Ovary (tissue), 10 donors: ENCODE results near the gene PTPRQ. TPM values are rescaled to one million over a fixed set of nuclear protein-coding genes. Genes with fewer than 3 reads are reported as not detected.
A peak's percentile ranks its signal among the peaks of the same experiment; 100 is the strongest.

Experiments
- DNase-seq, 5 donors: peaks; one replicate each; pipeline ENCODE4 v3.0.0-alpha.2; 2019 to 2020
- H3K27ac ChIP-seq, 2 donors: fragments of 200-600 bp; one replicate each; pipeline versions ENCODE4 v1.5.1 to v1.8.0; 2019 to 2022
- H3K27me3 ChIP-seq: fragments of 200-600 bp; one replicate; pipeline ENCODE4 v1.8.0; 2022
- H3K36me3 ChIP-seq: fragments of 200-600 bp; sonication (generic); one replicate; pipeline ENCODE4 v1.5.1; 2019
- H3K4me1 ChIP-seq: one replicate; pipeline ENCODE4 v1.8.1; 2013; ENCODE audit warnings: mild to moderate bottlenecking, moderate library complexity; ENCODE audit not compliant: insufficient read depth
- H3K4me3 ChIP-seq: fragments of 200-600 bp; sonication (generic); one replicate; pipeline ENCODE4 v1.5.1; 2017
- H3K9me3 ChIP-seq, 2 donors: fragments of 200-600 bp in 1 of 2; sonication (generic) in 1 of 2; one replicate each; pipeline versions ENCODE4 v1.5.1 to v1.8.1; 2013 to 2019; ENCODE audit warnings: mild to moderate bottlenecking in 1 of 2, moderate library complexity in 1 of 2
- EP300 ChIP-seq: sonication (generic); formaldehyde crosslinking; IDR thresholded peaks from one replicate; pipeline ENCODE4 v1.6.1; 2017; ENCODE audit warnings: antibody characterized with exemption
- POLR2A ChIP-seq: fragments of 450-650 bp; IDR thresholded peaks from one replicate; pipeline ENCODE4 v1.6.1; 2017; ENCODE audit warnings: antibody characterized with exemption, mild to moderate bottlenecking, moderate library complexity
- WGBS, 3 donors: extraction: QIAGEN DNeasy Blood & Tissue Kit in 1 of 3; methylation state at CpG; one replicate each; pipeline versions ENCODE4 v1.1.5 to v1.1.7; 2013 to 2017; 5-methylcytosine and 5-hydroxymethylcytosine counted together
- intact Hi-C, 4 donors: fragments of 100-400 bp; cut with DNase I; formaldehyde crosslinking; loops; one replicate each; pipeline versions ENCODE4 v1.11.0 to v1.15.1; 2022 to 2023
- long read RNA-seq, 3 donors: library from polyadenylated mRNA in 2 of 3; unstranded in 2 of 3; transcript quantifications; one replicate each; pipeline ENCODE4 v2.0.0 and lab custom pipeline, GENCODE V29; 2021 to 2026
- polyA plus RNA-seq, 2 donors: library from polyadenylated mRNA; stranded (reverse); fragments of 200-250 nt in 1 of 2; fragments of 350-450 nt in 1 of 2; fragmentation: Illumina TruSeq in 1 of 2; extraction: RNeasy Lipid Tissue Mini Kit (QIAGEN cat#74804) in 1 of 2; gene quantifications; one replicate each; pipeline ENCODE4 v1.2.3, GENCODE V29; 2013 to 2014
- total RNA-seq, 7 donors: library from RNA; depleted of rRNA in 2 of 7; stranded (reverse); fragments of >200 nt in 2 of 7; fragmentation: NEBNext Ultra II Directional in 3 of 7; extraction: Animal tissue kit (Norgen Biotek cat#: 25700) in 3 of 7; gene quantifications; one replicate each; pipeline versions ENCODE4 v1.1.0 to v1.2.4, GENCODE V29; 2016 to 2023
- TF ChIP-seq, protein P1 (sequence below), 3 donors: fragments of 450-650 bp in 2 of 3; fragments of 200-600 bp in 1 of 3; IDR thresholded peaks; one replicate each; pipeline versions ENCODE4 v1.5.1 to v1.8.0; 2016 to 2022; ENCODE audit warnings: antibody characterized with exemption in 3 of 3, mild to moderate bottlenecking in 1 of 3
- donor health status: DM: no; HTN: no; CAD: no; lungs with moderate emphysema.
- donor health status: DM: no; HTN: no; CAD: no.
- donor health status: Bipolar disorder and iron deficiency.
- donor health status: DM: yes; HTN: yes; CAD: no.
- donor health status: DM: no; HTN: no; CAD: no.
- donor health status: DM: yes; HTN: yes; CAD: no.

The PTPRQ gene, protein sequence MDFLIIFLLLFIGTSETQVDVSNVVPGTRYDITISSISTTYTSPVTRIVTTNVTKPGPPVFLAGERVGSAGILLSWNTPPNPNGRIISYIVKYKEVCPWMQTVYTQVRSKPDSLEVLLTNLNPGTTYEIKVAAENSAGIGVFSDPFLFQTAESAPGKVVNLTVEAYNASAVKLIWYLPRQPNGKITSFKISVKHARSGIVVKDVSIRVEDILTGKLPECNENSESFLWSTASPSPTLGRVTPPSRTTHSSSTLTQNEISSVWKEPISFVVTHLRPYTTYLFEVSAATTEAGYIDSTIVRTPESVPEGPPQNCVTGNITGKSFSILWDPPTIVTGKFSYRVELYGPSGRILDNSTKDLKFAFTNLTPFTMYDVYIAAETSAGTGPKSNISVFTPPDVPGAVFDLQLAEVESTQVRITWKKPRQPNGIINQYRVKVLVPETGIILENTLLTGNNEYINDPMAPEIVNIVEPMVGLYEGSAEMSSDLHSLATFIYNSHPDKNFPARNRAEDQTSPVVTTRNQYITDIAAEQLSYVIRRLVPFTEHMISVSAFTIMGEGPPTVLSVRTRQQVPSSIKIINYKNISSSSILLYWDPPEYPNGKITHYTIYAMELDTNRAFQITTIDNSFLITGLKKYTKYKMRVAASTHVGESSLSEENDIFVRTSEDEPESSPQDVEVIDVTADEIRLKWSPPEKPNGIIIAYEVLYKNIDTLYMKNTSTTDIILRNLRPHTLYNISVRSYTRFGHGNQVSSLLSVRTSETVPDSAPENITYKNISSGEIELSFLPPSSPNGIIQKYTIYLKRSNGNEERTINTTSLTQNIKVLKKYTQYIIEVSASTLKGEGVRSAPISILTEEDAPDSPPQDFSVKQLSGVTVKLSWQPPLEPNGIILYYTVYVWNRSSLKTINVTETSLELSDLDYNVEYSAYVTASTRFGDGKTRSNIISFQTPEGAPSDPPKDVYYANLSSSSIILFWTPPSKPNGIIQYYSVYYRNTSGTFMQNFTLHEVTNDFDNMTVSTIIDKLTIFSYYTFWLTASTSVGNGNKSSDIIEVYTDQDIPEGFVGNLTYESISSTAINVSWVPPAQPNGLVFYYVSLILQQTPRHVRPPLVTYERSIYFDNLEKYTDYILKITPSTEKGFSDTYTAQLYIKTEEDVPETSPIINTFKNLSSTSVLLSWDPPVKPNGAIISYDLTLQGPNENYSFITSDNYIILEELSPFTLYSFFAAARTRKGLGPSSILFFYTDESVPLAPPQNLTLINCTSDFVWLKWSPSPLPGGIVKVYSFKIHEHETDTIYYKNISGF (N-terminal part only)
- total RNA-seq (10 to 100 TPM in 1 of 7 donors, under 1 TPM in 6; 0.05 to 18.8 (median 0.23) TPM), polyA plus RNA-seq (under 1 TPM; 0.13 to 0.60 TPM)
- long read RNA-seq, donor 1 = 0 reads
- long read RNA-seq, donor 2 = 0 reads
- long read RNA-seq, donor 3 = 0 reads

- no peak for DNase-seq
- Histone ChIP-seq H3K27ac (no peak within 1 kb of the TSS), H3K36me3 (no peaks in the 10 kb centered on the region), H3K9me3 (no peaks in the 10 kb centered on the region), H3K4me1 (no peaks in the 10 kb centered on the region), H3K27me3 (no peaks in the 10 kb centered on the region), H3K4me3 (no peak within 1 kb of the TSS)
- WGBS, 3 donors = 68 to 74% (median 72%) methylated on average over 4 of the region's 4 CpGs
- intact Hi-C loops = no loop called here
- TF ChIP-seq EP300 (no peak), POLR2A (no peak)
- TF ChIP-seq, protein P1, sequence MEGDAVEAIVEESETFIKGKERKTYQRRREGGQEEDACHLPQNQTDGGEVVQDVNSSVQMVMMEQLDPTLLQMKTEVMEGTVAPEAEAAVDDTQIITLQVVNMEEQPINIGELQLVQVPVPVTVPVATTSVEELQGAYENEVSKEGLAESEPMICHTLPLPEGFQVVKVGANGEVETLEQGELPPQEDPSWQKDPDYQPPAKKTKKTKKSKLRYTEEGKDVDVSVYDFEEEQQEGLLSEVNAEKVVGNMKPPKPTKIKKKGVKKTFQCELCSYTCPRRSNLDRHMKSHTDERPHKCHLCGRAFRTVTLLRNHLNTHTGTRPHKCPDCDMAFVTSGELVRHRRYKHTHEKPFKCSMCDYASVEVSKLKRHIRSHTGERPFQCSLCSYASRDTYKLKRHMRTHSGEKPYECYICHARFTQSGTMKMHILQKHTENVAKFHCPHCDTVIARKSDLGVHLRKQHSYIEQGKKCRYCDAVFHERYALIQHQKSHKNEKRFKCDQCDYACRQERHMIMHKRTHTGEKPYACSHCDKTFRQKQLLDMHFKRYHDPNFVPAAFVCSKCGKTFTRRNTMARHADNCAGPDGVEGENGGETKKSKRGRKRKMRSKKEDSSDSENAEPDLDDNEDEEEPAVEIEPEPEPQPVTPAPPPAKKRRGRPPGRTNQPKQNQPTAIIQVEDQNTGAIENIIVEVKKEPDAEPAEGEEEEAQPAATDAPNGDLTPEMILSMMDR (IDR thresholded peaks at IDR 0.05) = no peak
These were observed at the start of gene PTPRQ for GRCh38 chr12:80443974-80444666. TSS of gene PTPRQ (plus strand) at chr12:80444235. CDS start at chr12:80444346, 111 bp downstream.

DNA sequence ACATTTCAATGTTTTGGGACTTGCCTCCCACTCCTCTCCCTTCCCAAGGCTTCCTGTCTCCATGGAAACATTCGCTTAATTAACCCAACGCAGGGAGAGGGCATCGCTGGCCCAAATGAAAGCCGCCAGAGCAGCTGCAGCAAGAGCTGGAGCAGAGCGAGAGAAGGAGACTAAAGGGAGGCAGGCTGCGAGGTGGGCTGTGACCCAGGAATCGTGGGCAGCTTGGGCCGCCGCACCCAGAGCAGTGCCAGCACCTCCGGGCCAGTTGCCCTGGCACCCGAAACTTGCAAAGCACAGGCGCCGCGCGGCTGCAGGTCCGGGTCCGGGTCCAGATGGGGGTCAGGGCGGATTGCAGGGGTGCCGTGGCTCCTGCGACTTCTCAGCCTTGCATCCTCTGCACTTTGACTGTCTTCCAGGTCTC lies 43.5 kb upstream of the PTPRQ start:
- Histone ChIP-seq H3K27me3 (no peaks in the 10 kb centered on the region), H3K36me3 (no peaks in the 10 kb centered on the region), H3K9me3 (no peaks in the 10 kb centered on the region), H3K4me3 (peak overlapping the region; percentile 9), H3K27ac (no peak overlapping the region), H3K4me1 (peaks cover 4% of the 10 kb centered on the region)
- no peak for DNase-seq
- TF ChIP-seq POLR2A (no peak), EP300 (no peak)
- TF ChIP-seq, protein P1 (IDR thresholded peaks at IDR 0.05) = no peak
- 9 to 19% (median 15%) methylated on average over 20 of the region's 20 CpGs for WGBS, 3 donors
- intact Hi-C loops = no loop called here

GRCh38 chr12:80401191-80401590 lies 42.8 kb upstream of the PTPRQ start:
- DNase-seq = no peak
- intact Hi-C loops = no loop called here
- H3K27me3 ChIP-seq = no peaks in the 10 kb centered on the region
- H3K9me3 ChIP-seq = no peaks in the 10 kb centered on the region
- peaks cover 4% of the 10 kb centered on the region for H3K4me1 ChIP-seq
- no peaks in the 10 kb centered on the region for H3K36me3 ChIP-seq
- TF ChIP-seq POLR2A (no peak), EP300 (no peak)
- TF ChIP-seq, protein P1 (IDR thresholded peaks at IDR 0.05) = no peak
- peak overlapping the region; percentile 9 for H3K4me3 ChIP-seq
- 76 to 86% (median 83%) methylated on average over 3 of the region's 3 CpGs for WGBS, 3 donors
- no peak overlapping the region for H3K27ac ChIP-seq
